Stimulated activated CD8-positive, alpha-beta memory T cell treated with anti-CD3 and anti-CD28 coated beads, Interleukin-4, amount 100 ng/mL, for 24 hours (primary cell): Measurements from ENCODE around the gene SLC47A2.
"Not testable (repeated sequence)": the region's sequence is repeated elsewhere in the genome, so short reads cannot be mapped to it uniquely, and the experiment has no call there.

Experiments
- DNase-seq: peaks from one replicate; pipeline ENCODE4 v3.0.0-alpha.2; 2020; ENCODE audit warnings: low read depth

The SLC47A2 gene

GRCh38 chr17:19706791-19707727, 9.3 kb downstream of the SLC47A2 start:
- DNase-seq, result no peak

- DNase-seq, result no peak
These were observed 10.3 kb downstream of the SLC47A2 start for GRCh38 chr17:19705771-19706770.

- no peak for DNase-seq
These were observed 11.2 kb downstream of the SLC47A2 start for GRCh38 chr17:19705201-19705600.

- DNase-seq, result no peak
These were observed 12.4 kb downstream of the SLC47A2 start for GRCh38 chr17:19703828-19704613.

- no peak for DNase-seq
These were observed 13.1 kb downstream of the SLC47A2 start for GRCh38 chr17:19703106-19703827.

GRCh38 chr17:19702217-19702641, 14.2 kb downstream of the SLC47A2 start:
- DNase-seq, result no peak

GRCh38 chr17:19686400-19687090, 29.8 kb downstream of the SLC47A2 start:
- DNase-seq, result no peak

GRCh38 chr17:19684909-19685580, 31.3 kb downstream of the SLC47A2 start:
- DNase-seq, result not testable (repeated sequence)

- DNase-seq, result no peak
These were observed 33.3 kb downstream of the SLC47A2 start for GRCh38 chr17:19683117-19683516.

GRCh38 chr17:19678581-19679453, 37.6 kb downstream of the SLC47A2 start:
- DNase-seq, result no peak

- no peak for DNase-seq
These were observed 38.5 kb downstream of the SLC47A2 start for GRCh38 chr17:19677736-19678379.

- DNase-seq, result no peak
These were observed 39.5 kb downstream of the SLC47A2 start for GRCh38 chr17:19676896-19677295.

GRCh38 chr17:19673623-19674022, 42.8 kb downstream of the SLC47A2 start:
- no peak for DNase-seq

- no peak for DNase-seq
These were observed 44.2 kb downstream of the SLC47A2 start for GRCh38 chr17:19672009-19672750.

GRCh38 chr17:19671433-19671832, 45.0 kb downstream of the SLC47A2 start:
- no peak for DNase-seq

- DNase-seq, result no peak
These were observed 45.5 kb downstream of the SLC47A2 start for GRCh38 chr17:19670908-19671307.

- not testable (repeated sequence) for DNase-seq
These were observed 46.7 kb downstream of the SLC47A2 start for GRCh38 chr17:19669680-19670079.

GRCh38 chr17:19664821-19665181, 51.6 kb downstream of the SLC47A2 start:
- no peak for DNase-seq
